HepG2 (cell line): Measurements from ENCODE around the gene SPATA12. TPM values are rescaled to one million over a fixed set of nuclear protein-coding genes. Genes with fewer than 3 reads are reported as not detected.

ENCODE experiments used
- ATAC-seq: fragments of 200-7000 bp; cut with Tn5 transposase; 3 replicates; pipeline ENCODE4 v1.9.1; 2020; ENCODE audit warnings: mild to moderate bottlenecking, moderate library complexity
- BruUV-seq: library from RNA; stranded (reverse); fragments of 400-500 nt; replicated peaks from 2 replicates; lab custom pipeline; 2021; lab: Mats Ljungman, UMichigan
- CTCF ChIA-PET: fragments of 300-600 bp; formaldehyde crosslinking; extraction: SDS; loops from one replicate; lab custom pipeline; 2021; ENCODE audit warnings: low total read pairs, inconsistent platforms, low intra/inter-chr PET ratio; lab: Yijun Ruan, JAX
- POLR2A ChIA-PET: fragments of 350-600 bp; sonication (Branson Sonifier 250); formaldehyde crosslinking; loops from one replicate; lab custom pipeline; 2020; ENCODE audit warnings: antibody characterized with exemption, inconsistent platforms; lab: Yijun Ruan, JAX
- DNase-seq: peaks from one replicate; pipeline ENCODE4 v3.0.0-alpha.2; 2015; ENCODE audit warnings: low spot score
- FAIRE-seq: peaks from 3 replicates; lab custom pipeline; 2011; peaks lifted over from hg19 to GRCh38; lab: Jason Lieb, UNC
- H2AFZ ChIP-seq: one replicate; pipeline ENCODE4 v1.6.1; 2011; ENCODE audit warnings: low read length, inconsistent platforms
- H3K27ac ChIP-seq: fragments of 300-600 bp; 3 replicates; pipeline ENCODE4 v1.8.0; 2011; ENCODE audit warnings: mixed run types, mild to moderate bottlenecking, mixed read lengths, low read length, inconsistent platforms; ENCODE audit not compliant: insufficient read depth; ENCODE audit errors: extremely low read length
- H3K27me3 ChIP-seq, 2 experiments: fragments of 200-600 bp in 1 of 2; 2 replicates in 1 of 2; 3 replicates in 1 of 2; pipeline versions ENCODE4 v1.6.0 to v1.8.0; 2011; ENCODE audit warnings: low read length in 2 of 2, mild to moderate bottlenecking in 2 of 2, moderate library complexity in 2 of 2, inconsistent platforms in 1 of 2; ENCODE audit not compliant: insufficient read depth in 2 of 2, control insufficient read depth in 1 of 2
- H3K36me3 ChIP-seq, 2 experiments: fragments of 200-600 bp in 1 of 2; replicated peaks in 1 of 2; 2 replicates in 1 of 2; 3 replicates in 1 of 2; pipeline versions ENCODE4 v1.5.1 to v1.8.0; 2011; ENCODE audit warnings: low read length in 2 of 2, inconsistent platforms in 1 of 2; ENCODE audit not compliant: insufficient read depth in 2 of 2, control insufficient read depth in 1 of 2
- H3K4me1 ChIP-seq: 2 replicates; pipeline ENCODE4 v1.5.1; 2012; ENCODE audit warnings: low read length, inconsistent platforms; ENCODE audit not compliant: insufficient read depth
- H3K4me2 ChIP-seq: 2 replicates; pipeline ENCODE4 v1.6.0; 2011; ENCODE audit warnings: low read depth, low read length, inconsistent platforms
- H3K4me3 ChIP-seq, 3 experiments: fragments of 200-600 bp in 1 of 3; sonication (generic), shearing (Covaris generic) in 1 of 3; replicated peaks in 1 of 3; 2 replicates each; pipeline ENCODE4 v1.5.1; 2011 to 2016; ENCODE audit warnings: low read length in 3 of 3, inconsistent platforms in 2 of 3, low read depth in 2 of 3, mild to moderate bottlenecking in 2 of 3, control low read depth in 1 of 3, mixed read lengths in 1 of 3; ENCODE audit not compliant: insufficient read depth in 1 of 3
- H3K79me2 ChIP-seq: one replicate; pipeline ENCODE4 v1.6.1; 2011; ENCODE audit warnings: low read length, inconsistent platforms; ENCODE audit not compliant: insufficient read depth
- H3K9ac ChIP-seq: 2 replicates; pipeline ENCODE4 v1.6.0; 2011; ENCODE audit warnings: mild to moderate bottlenecking, low read depth, low read length, inconsistent platforms; ENCODE audit not compliant: insufficient read depth
- H3K9me3 ChIP-seq: 2 replicates; pipeline ENCODE4 v1.5.1; 2012; ENCODE audit warnings: mild to moderate bottlenecking, low read length
- H4K20me1 ChIP-seq: 2 replicates; pipeline ENCODE4 v1.6.0; 2011; ENCODE audit warnings: inconsistent platforms, mild to moderate bottlenecking, low read length, moderate library complexity; ENCODE audit not compliant: insufficient read depth
- ARNT2 ChIP-seq: sonication (generic); formaldehyde crosslinking; IDR thresholded peaks from 2 replicates; pipeline ENCODE4 v1.8.0; 2022; ENCODE audit warnings: mild to moderate bottlenecking, low read depth, missing genetic modification reagents, moderate library complexity
- STAG1 ChIP-seq: sonication (generic); formaldehyde crosslinking; IDR thresholded peaks from 2 replicates; pipeline ENCODE4 v1.4.0; 2020; ENCODE audit warnings: missing genetic modification reagents
- ZNF850 ChIP-seq: sonication (generic); formaldehyde crosslinking; conservative IDR thresholded peaks from 2 replicates; pipeline ENCODE4 v1.9.0; 2021; ENCODE audit warnings: mild to moderate bottlenecking, missing genetic modification reagents
- ZSCAN21 ChIP-seq: sonication (generic); formaldehyde crosslinking; IDR thresholded peaks from 2 replicates; pipeline ENCODE4 v1.8.0; 2022; ENCODE audit warnings: mild to moderate bottlenecking, missing genetic modification reagents, moderate library complexity, borderline replicate concordance
- WGBS: methylation state at CpG from one replicate; pipeline ENCODE4 v1.1.6; 2017; ENCODE audit warnings: low lambda C conversion rate; 5-methylcytosine and 5-hydroxymethylcytosine counted together
- in situ Hi-C: cut with HindIII; loops from 2 replicates; pipeline ENCODE4 v1.10.0; 2017; ENCODE audit warnings: low pct_unique_long_range_greater_than_20kb; ENCODE audit not compliant: extremely low pct_ligation_motif_present
- intact Hi-C: fragments of 100-400 bp; cut with micrococcal nuclease; formaldehyde crosslinking; loops from one replicate; pipeline ENCODE4 v1.10.0; 2022; ENCODE audit not compliant: unreplicated experiment
- polyA plus RNA-seq, 8 experiments: library from polyadenylated mRNA; depleted of rRNA in 3 of 8; stranded (reverse) in 7 of 8; unstranded in 1 of 8; fragments of >200 nt; fragmentation: Illumina TruSeq in 4 of 8; extraction: Trizol in 4 of 8; gene quantifications; 2 replicates each; pipeline versions ENCODE4 v1.2.1 to v1.2.3, GENCODE V29; 2011 to 2016; ENCODE audit warnings: low read depth in 4 of 8, missing spikeins in 1 of 8, mixed read lengths in 1 of 8; ENCODE audit not compliant: insufficient read depth in 1 of 8
- total RNA-seq, 5 experiments: library from RNA; depleted of rRNA; stranded (reverse); fragments of >200 nt; fragmentation: Illumina TruSeq; extraction: Trizol; gene quantifications; 2 replicates each; pipeline ENCODE4 v1.2.3, GENCODE V29; 2016; ENCODE audit warnings: low read depth in 1 of 5
- TF ChIP-seq, protein P1 (sequence below): sonication (generic); formaldehyde crosslinking; IDR thresholded peaks from 2 replicates; pipeline ENCODE4 v1.8.1; 2023; ENCODE audit warnings: mild to moderate bottlenecking, missing genetic modification reagents
- TF ChIP-seq, protein P2 (sequence below): sonication (generic); formaldehyde crosslinking; IDR thresholded peaks from 2 replicates; pipeline ENCODE4 v1.4.0; 2020; ENCODE audit warnings: mild to moderate bottlenecking, low read depth, missing genetic modification reagents
- TF ChIP-seq, protein P3 (sequence below): sonication (generic); formaldehyde crosslinking; IDR thresholded peaks from 2 replicates; pipeline ENCODE4 v1.8.1; 2022; ENCODE audit warnings: low read depth, mild to moderate bottlenecking, missing genetic modification reagents
- TF ChIP-seq, protein P4 (sequence below): sonication (generic); formaldehyde crosslinking; IDR thresholded peaks from 2 replicates; pipeline ENCODE4 v1.8.0; 2022; ENCODE audit warnings: missing genetic modification reagents, low read depth, mild to moderate bottlenecking, borderline replicate concordance

SPATA12 gene
- total and polyA plus RNA-seq, 2 of the 13 experiments (the other 11 are each of a cell fraction or from before 2014, with no cell fraction given), result 0.09 to 0.25 TPM

DNA sequence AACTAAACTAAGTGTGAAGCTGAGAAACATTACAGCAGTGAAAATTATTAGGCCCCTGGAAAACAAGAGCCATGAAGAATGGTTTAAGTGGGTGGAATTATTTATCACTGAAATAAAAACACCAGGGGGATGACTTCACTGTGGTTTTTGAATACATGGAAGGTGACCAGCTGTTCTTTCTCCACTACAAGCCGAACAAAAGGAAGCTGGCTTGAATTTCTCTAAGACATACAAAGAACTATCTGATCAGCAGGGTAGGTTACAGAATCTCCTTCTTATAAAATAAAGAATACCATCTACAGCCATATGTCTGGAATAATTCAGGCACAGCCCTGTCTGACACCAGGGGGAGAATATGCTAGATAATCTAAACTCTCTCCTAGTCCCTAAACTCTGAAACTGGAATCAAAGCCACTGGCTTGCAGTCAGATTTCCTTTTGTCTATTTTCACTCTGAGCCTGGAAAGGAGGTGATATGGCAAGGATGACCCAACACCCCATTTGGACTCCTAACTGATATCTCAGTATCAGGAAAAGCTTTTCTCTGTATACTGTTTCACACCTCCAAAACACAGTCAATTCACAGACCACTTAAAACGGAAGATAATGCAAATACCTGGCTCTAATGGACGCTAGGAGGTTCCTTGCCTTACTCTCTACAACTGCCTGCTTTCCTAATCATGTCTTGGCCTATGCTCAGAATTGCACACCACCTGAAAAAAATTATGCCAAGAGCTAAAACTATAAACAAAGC lies 31.2 kb downstream of the SPATA12 start:
- H3K9me3 ChIP-seq, result no peaks in the 10 kb centered on the region
- no peak for TF ChIP-seq ZNF850 (CRISPR knock-in tag)
- TF ChIP-seq, protein P1, sequence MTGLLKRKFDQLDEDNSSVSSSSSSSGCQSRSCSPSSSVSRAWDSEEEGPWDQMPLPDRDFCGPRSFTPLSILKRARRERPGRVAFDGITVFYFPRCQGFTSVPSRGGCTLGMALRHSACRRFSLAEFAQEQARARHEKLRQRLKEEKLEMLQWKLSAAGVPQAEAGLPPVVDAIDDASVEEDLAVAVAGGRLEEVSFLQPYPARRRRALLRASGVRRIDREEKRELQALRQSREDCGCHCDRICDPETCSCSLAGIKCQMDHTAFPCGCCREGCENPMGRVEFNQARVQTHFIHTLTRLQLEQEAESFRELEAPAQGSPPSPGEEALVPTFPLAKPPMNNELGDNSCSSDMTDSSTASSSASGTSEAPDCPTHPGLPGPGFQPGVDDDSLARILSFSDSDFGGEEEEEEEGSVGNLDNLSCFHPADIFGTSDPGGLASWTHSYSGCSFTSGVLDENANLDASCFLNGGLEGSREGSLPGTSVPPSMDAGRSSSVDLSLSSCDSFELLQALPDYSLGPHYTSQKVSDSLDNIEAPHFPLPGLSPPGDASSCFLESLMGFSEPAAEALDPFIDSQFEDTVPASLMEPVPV (CRISPR knock-in tag), result no peak
- TF ChIP-seq ARNT2, result no peak
- TF ChIP-seq, protein P2, sequence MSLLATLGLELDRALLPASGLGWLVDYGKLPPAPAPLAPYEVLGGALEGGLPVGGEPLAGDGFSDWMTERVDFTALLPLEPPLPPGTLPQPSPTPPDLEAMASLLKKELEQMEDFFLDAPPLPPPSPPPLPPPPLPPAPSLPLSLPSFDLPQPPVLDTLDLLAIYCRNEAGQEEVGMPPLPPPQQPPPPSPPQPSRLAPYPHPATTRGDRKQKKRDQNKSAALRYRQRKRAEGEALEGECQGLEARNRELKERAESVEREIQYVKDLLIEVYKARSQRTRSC (CRISPR knock-in tag), result no peak
- H4K20me1 ChIP-seq, result no peaks in the 10 kb centered on the region
- H3K4me1 ChIP-seq, result peaks cover 30% of the 10 kb centered on the region
- no peak overlapping the region for H3K27ac ChIP-seq
- intact Hi-C loops (no loop called here), in situ Hi-C loops (no loop called here)
- no peak overlapping the region for H3K4me3 ChIP-seq
- H3K36me3 ChIP-seq, result no peaks in the 10 kb centered on the region
- CTCF ChIA-PET, result no interaction called here
- H3K4me2 ChIP-seq, result no peak overlapping the region
- POLR2A ChIA-PET, result no interaction called here
- DNase-seq (no peak), FAIRE-seq (no peak), ATAC-seq (no peak)
- WGBS, result 53% methylated on average over 3 of the region's 3 CpGs
- no peak overlapping the region for H3K9ac ChIP-seq
- BruUV-seq, result no TSS peak
- peaks cover 2 to 3% of the 10 kb centered on the region in 2 experiments; a peak in 3 of 5 replicates for H3K27me3 ChIP-seq
- H2AFZ ChIP-seq, result no peak overlapping the region
- H3K79me2 ChIP-seq, result no peaks in the 10 kb centered on the region

DNA sequence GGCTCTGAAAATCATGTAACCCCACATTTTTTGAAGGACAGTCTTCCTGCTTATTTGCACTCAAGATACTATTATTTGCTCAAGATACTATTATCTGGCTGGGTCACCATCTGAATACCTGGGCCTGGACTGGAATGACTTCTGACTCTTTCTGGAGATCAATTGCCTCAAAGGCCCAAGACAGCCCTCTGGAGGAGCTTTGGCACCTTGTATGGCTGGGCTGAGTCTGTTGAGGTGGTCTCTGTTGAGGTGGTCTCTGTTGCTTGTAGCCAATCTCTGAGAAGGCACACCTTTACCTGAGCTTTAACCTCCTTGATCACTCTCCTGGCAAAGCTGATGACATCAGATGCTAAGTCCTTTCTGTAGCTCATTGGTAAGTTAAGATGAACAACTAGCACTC lies 33.0 kb downstream of the SPATA12 start:
- H3K4me3 ChIP-seq, result no peak overlapping the region
- ChIA-PET CTCF (no interaction called here), POLR2A (no interaction called here)
- in situ Hi-C loops, result no loop called here
- H3K4me2 ChIP-seq, result no peak overlapping the region
- TF ChIP-seq, protein P3, sequence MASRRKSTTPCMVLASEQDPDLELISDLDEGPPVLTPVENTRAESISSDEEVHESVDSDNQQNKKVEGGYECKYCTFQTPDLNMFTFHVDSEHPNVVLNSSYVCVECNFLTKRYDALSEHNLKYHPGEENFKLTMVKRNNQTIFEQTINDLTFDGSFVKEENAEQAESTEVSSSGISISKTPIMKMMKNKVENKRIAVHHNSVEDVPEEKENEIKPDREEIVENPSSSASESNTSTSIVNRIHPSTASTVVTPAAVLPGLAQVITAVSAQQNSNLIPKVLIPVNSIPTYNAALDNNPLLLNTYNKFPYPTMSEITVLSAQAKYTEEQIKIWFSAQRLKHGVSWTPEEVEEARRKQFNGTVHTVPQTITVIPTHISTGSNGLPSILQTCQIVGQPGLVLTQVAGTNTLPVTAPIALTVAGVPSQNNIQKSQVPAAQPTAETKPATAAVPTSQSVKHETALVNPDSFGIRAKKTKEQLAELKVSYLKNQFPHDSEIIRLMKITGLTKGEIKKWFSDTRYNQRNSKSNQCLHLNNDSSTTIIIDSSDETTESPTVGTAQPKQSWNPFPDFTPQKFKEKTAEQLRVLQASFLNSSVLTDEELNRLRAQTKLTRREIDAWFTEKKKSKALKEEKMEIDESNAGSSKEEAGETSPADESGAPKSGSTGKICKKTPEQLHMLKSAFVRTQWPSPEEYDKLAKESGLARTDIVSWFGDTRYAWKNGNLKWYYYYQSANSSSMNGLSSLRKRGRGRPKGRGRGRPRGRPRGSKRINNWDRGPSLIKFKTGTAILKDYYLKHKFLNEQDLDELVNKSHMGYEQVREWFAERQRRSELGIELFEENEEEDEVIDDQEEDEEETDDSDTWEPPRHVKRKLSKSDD, result no peak
- peak; percentile 21; the same call in 1 of the 2 replicates for TF ChIP-seq STAG1 (CRISPR knock-in tag)
- TF ChIP-seq ZSCAN21 (CRISPR knock-in tag), result no peak
- TF ChIP-seq, protein P4, sequence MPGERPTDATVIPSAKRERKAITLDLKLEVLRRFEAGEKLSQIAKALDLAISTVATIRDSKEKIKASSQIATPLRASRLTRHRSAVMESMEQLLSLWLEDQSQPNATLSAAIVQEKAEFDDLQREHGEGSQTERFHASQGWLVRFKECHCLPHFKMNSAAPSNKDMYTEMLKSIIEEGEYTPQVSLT (CRISPR knock-in tag), result no peak
- no peak for FAIRE-seq
- H3K27me3 ChIP-seq, result peaks cover 2 to 3% of the 10 kb centered on the region in 2 experiments; a peak in 3 of 5 replicates
- peaks cover 21% of the 10 kb centered on the region for H3K4me1 ChIP-seq
- no peak overlapping the region for H3K9ac ChIP-seq
- H3K79me2 ChIP-seq, result no peaks in the 10 kb centered on the region
- H3K27ac ChIP-seq, result no peak overlapping the region
- DNase-seq, result no peak
- BruUV-seq, result no TSS peak
- H2AFZ ChIP-seq, result no peak overlapping the region
- intact Hi-C loops, result no loop called here
- H3K9me3 ChIP-seq, result no peaks in the 10 kb centered on the region
- H4K20me1 ChIP-seq, result no peaks in the 10 kb centered on the region
- no peaks in the 10 kb centered on the region for H3K36me3 ChIP-seq
- no peak for ATAC-seq
